Measurements from ENCODE around the gene ATP8B4. TPM values are rescaled to one million over a fixed set of nuclear protein-coding genes. Genes with fewer than 3 reads are reported as not detected.

The ATP8B4 gene
- total RNA-seq, 1 donor from 2014 or later: 9.8 TPM

DNA sequence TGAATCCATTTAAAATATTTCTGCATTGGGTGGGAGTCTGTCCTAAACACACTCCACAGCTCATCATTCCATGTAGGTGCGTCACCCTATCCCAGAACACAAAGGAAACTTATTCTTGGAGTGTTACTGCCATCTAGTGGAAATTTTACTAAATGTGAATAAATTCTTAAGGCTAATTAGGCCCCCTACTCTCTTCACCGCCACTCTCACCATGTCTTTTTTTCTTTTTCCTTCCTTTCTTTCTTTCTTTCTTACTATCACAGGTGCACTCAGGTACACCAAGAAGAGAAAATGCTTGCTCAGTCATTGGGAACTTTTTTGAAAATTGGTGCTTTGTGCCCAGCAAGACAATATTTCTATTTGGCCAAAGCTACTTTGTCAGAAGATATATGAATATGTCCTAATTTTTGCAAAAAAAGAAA, 26.4 kb upstream of the ATP8B4 start:
- no peaks in the 10 kb centered on the region for H3K9me3 ChIP-seq
- no peak for DNase-seq (ENCODE audit: extremely low spot score in 2 of 2)
- no peak overlapping the region for H3K4me3 ChIP-seq
- intact Hi-C loops (cut with DNase I): loop anchor here (10.0 kb wide), 1 partner anchor 911 kb away; no protein-coding TSS in a partner anchor
- H3K4me1 ChIP-seq: no peaks in the 10 kb centered on the region
- no peak overlapping the region for H3K27ac ChIP-seq
- no peaks in the 10 kb centered on the region for H3K36me3 ChIP-seq
- TF ChIP-seq, protein P1, sequence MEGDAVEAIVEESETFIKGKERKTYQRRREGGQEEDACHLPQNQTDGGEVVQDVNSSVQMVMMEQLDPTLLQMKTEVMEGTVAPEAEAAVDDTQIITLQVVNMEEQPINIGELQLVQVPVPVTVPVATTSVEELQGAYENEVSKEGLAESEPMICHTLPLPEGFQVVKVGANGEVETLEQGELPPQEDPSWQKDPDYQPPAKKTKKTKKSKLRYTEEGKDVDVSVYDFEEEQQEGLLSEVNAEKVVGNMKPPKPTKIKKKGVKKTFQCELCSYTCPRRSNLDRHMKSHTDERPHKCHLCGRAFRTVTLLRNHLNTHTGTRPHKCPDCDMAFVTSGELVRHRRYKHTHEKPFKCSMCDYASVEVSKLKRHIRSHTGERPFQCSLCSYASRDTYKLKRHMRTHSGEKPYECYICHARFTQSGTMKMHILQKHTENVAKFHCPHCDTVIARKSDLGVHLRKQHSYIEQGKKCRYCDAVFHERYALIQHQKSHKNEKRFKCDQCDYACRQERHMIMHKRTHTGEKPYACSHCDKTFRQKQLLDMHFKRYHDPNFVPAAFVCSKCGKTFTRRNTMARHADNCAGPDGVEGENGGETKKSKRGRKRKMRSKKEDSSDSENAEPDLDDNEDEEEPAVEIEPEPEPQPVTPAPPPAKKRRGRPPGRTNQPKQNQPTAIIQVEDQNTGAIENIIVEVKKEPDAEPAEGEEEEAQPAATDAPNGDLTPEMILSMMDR (IDR thresholded peaks at IDR 0.05): peak; percentile 46 to 71 (median 55)
- TF ChIP-seq POLR2AphosphoS5 (IDR thresholded peaks at IDR 0.05; ENCODE audit: insufficient read depth in 1 of 2, low read depth in 1 of 2) (peak in 1 of 2 donors; percentile 56), POLR2A (IDR thresholded peaks at IDR 0.05) (no peak)
- H3K27me3 ChIP-seq: no peaks in the 10 kb centered on the region

- no peaks in the 10 kb centered on the region for H3K9me3 ChIP-seq
- no peak overlapping the region for H3K4me3 ChIP-seq
- no peaks in the 10 kb centered on the region for H3K27me3 ChIP-seq
- intact Hi-C loops (cut with DNase I): loop anchor here (10.0 kb wide), 1 partner anchor 910 kb away; no protein-coding TSS in a partner anchor
- H3K27ac ChIP-seq: no peak overlapping the region
- TF ChIP-seq, protein P1 (IDR thresholded peaks at IDR 0.05): no peak
- no peak for TF ChIP-seq POLR2AphosphoS5 (IDR thresholded peaks at IDR 0.05; ENCODE audit: insufficient read depth in 1 of 2, low read depth in 1 of 2)
- no peak for TF ChIP-seq POLR2A (IDR thresholded peaks at IDR 0.05)
- no peak for DNase-seq (ENCODE audit: extremely low spot score in 2 of 2)
- H3K4me1 ChIP-seq: no peaks in the 10 kb centered on the region
- H3K36me3 ChIP-seq: no peaks in the 10 kb centered on the region
Observed at GRCh38 chr15:50144341-50145120, 25.5 kb upstream of the ATP8B4 start.

GRCh38 chr15:50143255-50143860, 24.3 kb upstream of the ATP8B4 start:
- Histone ChIP-seq H3K4me3 (no peak overlapping the region), H3K27me3 (no peaks in the 10 kb centered on the region), H3K4me1 (no peaks in the 10 kb centered on the region), H3K36me3 (no peaks in the 10 kb centered on the region), H3K27ac (no peak overlapping the region), H3K9me3 (no peaks in the 10 kb centered on the region)
- intact Hi-C loops (cut with DNase I): loop anchor here (10.0 kb wide), 1 partner anchor 909 kb away; no protein-coding TSS in a partner anchor
- TF ChIP-seq POLR2AphosphoS5 (IDR thresholded peaks at IDR 0.05; ENCODE audit: insufficient read depth in 1 of 2, low read depth in 1 of 2): no peak
- TF ChIP-seq, protein P1 (IDR thresholded peaks at IDR 0.05): no peak
- no peak for TF ChIP-seq POLR2A (IDR thresholded peaks at IDR 0.05)
- no peak for DNase-seq (ENCODE audit: extremely low spot score in 2 of 2)

DNA sequence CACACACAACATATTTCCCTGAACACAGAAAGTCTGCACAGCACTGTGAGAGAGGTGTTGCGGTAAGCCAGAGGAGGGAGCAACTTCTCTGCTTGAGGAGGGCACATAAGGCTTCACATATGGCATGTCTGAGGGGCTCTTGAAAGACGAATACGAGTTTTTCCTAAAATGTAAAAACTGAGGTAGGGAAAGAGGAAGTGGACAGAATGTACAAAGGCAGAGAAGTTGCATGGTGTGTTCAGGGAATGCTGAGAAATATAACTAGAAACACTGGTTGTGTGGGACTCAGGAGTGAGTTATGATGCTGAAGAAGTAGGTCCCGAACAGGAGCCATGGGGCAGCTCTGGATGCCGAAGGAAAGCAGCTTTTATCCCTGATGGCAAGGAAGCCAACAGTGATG, 22.8 kb upstream of the ATP8B4 start:
- DNase-seq (ENCODE audit: extremely low spot score in 2 of 2): no peak

More for the DNA sequence above, 22.8 kb upstream of the ATP8B4 start:
- Histone ChIP-seq H3K4me3 (no peak overlapping the region), H3K27ac (no peak overlapping the region), H3K36me3 (no peaks in the 10 kb centered on the region), H3K9me3 (no peaks in the 10 kb centered on the region), H3K4me1 (no peaks in the 10 kb centered on the region), H3K27me3 (no peaks in the 10 kb centered on the region)
- intact Hi-C loops (cut with DNase I): loop anchor here (10.0 kb wide), 1 partner anchor 907 kb away; no protein-coding TSS in a partner anchor
- TF ChIP-seq, protein P1 (IDR thresholded peaks at IDR 0.05): no peak
